ENCODE results near the gene TSR3. TPM values are rescaled to one million over a fixed set of nuclear protein-coding genes. Genes with fewer than 3 reads are reported as not detected.

The TSR3 gene
- total RNA-seq, 4 donors from 2014 or later, result 15.9 to 101 (median 30.8) TPM

DNA sequence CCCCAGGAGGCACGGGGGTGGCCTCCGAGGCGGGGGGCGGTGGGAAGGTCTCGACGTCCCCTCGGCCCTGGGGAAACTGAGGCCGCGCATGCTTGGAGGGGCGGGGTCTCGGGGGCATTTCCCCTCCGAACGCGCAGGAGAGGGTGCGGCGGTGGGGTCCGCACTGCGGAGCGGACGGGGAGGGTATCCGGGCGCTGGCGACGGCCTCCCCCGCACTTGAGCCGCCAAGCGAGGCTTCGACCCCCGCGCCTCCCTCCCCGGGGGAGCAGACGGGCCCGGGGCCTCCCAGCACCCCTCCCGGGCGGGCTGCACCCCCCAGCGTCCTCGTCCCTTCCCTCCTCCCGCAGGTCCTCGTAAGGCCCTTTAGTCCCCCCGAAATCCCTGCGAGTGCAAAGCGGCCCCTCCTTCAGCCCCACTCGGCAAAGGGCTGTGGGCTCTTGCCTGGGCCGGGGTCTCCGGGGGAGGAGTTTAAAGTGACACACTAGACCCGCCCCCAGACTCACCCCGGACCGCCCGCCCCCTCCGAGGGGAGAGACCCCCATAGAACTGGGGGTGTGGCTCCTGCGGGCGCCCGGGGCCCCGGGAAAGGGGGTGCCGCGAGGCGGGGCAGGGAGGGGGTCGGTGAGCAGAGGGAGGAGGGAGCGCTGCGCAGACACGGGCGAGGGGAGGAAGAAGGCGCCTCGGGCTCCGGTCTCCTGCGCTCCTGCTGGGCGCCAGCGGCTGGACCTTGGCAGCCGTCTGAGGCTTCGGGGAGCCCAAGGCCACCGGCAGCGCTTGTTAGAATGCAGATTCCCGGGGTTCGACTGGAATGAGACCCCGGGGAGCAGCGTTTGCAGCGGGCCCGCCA is 17.6 kb downstream of the TSR3 start:
- H3K4me3 ChIP-seq, result no peak overlapping the region
- H3K4me1 ChIP-seq, result peaks cover 0 to 9% of the 10 kb centered on the region in 2 donors
- intact Hi-C loops (cut with DNase I; ENCODE audit: low total_unique reads), result no loop called here
- TF ChIP-seq CTCF (IDR thresholded peaks at IDR 0.05), result no peak
- TF ChIP-seq POLR2A (IDR thresholded peaks at IDR 0.05), result no peak
- H3K27ac ChIP-seq, result no peak overlapping the region
- H3K9me3 ChIP-seq, result peaks cover 0 to 4% of the 10 kb centered on the region in 2 donors
- no peak for DNase-seq
- H3K36me3 ChIP-seq, result no peaks in the 10 kb centered on the region
- H3K27me3 ChIP-seq, result peaks cover 8 to 15% of the 10 kb centered on the region in 2 donors

DNA sequence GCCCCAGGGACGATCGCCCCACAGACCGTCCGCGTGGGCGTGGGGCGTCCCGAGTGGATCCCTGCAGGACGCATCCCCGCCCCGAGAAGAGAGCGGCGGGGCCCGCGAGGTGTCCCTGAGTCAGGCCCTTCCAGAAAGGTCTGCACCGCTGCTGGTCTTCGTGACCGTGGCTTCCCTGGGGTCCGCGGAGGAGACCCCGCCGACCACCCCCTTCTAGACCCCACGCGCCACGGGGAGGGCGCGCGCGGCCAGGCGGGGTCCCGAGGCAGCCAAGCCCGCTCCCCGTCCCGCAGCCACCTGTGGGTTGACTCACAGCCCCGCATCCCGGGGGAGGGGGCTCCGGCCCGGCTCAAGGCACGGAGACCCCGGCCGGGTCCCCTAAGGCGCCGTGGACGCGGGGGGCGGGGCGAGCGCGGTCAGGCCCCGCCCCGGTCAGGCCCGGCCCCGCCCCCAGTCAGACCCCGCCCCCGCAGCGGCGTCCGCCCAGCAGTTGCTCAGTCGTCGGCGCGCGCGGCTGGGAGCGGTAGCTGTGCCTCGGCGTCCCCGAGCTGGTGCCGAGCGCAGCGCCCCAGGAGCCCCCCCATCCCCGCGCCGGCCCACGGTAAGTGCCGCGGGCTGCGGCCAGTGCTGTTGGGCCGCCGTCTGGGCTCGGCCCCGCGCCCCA is 18.4 kb downstream of the TSR3 start, which contains the start of gene BAIAP3:
BAIAP3 (plus strand) TSS at position 497 of the 664 bp plus-strand sequence. CDS start 4,905 bp downstream, outside the sequence.
- no peaks in the 10 kb centered on the region for H3K36me3 ChIP-seq
- peaks cover 0 to 9% of the 10 kb centered on the region in 2 donors for H3K4me1 ChIP-seq
- H3K4me3 ChIP-seq, result peak within 1 kb of the TSS in 1 of 2 donors; percentile 9
- no peak within 1 kb of the TSS for H3K27ac ChIP-seq
- peaks cover 8 to 15% of the 10 kb centered on the region in 2 donors for H3K27me3 ChIP-seq
- intact Hi-C loops (cut with DNase I; ENCODE audit: low total_unique reads), result no loop called here
- H3K9me3 ChIP-seq, result peaks cover 0 to 4% of the 10 kb centered on the region in 2 donors
- TF ChIP-seq CTCF (IDR thresholded peaks at IDR 0.05) (no peak), POLR2A (IDR thresholded peaks at IDR 0.05) (no peak)
- DNase-seq, result no peak

DNA sequence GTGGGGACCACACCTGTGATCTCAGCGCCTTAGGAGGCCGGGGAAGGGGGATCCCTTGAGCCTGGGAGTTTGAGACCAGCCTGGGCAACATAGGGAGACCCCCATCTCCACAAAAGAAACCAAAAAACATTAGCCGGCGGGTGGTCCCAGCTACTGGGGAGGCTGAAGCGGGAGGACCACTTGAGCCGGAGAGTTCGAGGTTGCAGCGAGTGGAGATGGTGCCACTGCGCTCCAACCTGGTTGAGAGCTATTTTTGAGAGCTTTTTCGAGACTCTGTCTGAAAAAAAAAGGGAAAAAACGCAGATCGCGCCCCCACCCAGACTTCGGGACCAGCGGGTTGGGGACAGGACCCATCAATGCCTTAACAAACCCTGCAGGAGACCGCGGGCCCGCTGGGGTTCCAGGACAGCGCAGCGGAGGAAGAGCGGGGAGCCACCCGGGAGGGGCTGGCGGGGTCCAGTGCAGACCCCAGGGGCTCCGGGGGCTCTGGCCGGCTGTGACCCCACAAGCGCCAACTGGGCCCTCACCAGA is 19.0 kb downstream of the TSR3 start:
- peak overlapping the region in 1 of 2 donors; percentile 9 for H3K4me3 ChIP-seq
- H3K27ac ChIP-seq, result no peak overlapping the region
- peaks cover 0 to 4% of the 10 kb centered on the region in 2 donors for H3K9me3 ChIP-seq
- peaks cover 8 to 15% of the 10 kb centered on the region in 2 donors for H3K27me3 ChIP-seq
- intact Hi-C loops (cut with DNase I; ENCODE audit: low total_unique reads), result no loop called here
- no peak for DNase-seq
- peaks cover 0 to 9% of the 10 kb centered on the region in 2 donors for H3K4me1 ChIP-seq
- TF ChIP-seq CTCF (IDR thresholded peaks at IDR 0.05) (no peak), POLR2A (IDR thresholded peaks at IDR 0.05) (no peak)
- no peaks in the 10 kb centered on the region for H3K36me3 ChIP-seq

GRCh38 chr16:1331712-1332617 is 19.7 kb downstream of the TSR3 start:
- intact Hi-C loops (cut with DNase I; ENCODE audit: low total_unique reads), result no loop called here
- peak in 1 of 2 donors; percentile 61 for DNase-seq
- H3K9me3 ChIP-seq, result peaks cover 0 to 4% of the 10 kb centered on the region in 2 donors
- peak overlapping the region in 1 of 2 donors; percentile 9 for H3K4me3 ChIP-seq
- H3K4me1 ChIP-seq, result peaks cover 0 to 9% of the 10 kb centered on the region in 2 donors
- TF ChIP-seq CTCF (IDR thresholded peaks at IDR 0.05), result no peak
- TF ChIP-seq POLR2A (IDR thresholded peaks at IDR 0.05), result no peak
- H3K36me3 ChIP-seq, result no peaks in the 10 kb centered on the region
- peaks cover 8 to 15% of the 10 kb centered on the region in 2 donors for H3K27me3 ChIP-seq
- no peak overlapping the region for H3K27ac ChIP-seq
